HG02943 (cell line): ENCODE results near the gene IPPK.
A peak's percentile ranks its signal among the peaks of the same experiment; 100 is the strongest.

ENCODE experiments used
- ATAC-seq: cut with Tn5 transposase; IDR thresholded peaks from one replicate; pipeline ENCODE4 v1.9.1; 2021; ENCODE audit warnings: mild to moderate bottlenecking, low read depth, moderate library complexity; ENCODE audit not compliant: unreplicated experiment

The IPPK gene

DNA sequence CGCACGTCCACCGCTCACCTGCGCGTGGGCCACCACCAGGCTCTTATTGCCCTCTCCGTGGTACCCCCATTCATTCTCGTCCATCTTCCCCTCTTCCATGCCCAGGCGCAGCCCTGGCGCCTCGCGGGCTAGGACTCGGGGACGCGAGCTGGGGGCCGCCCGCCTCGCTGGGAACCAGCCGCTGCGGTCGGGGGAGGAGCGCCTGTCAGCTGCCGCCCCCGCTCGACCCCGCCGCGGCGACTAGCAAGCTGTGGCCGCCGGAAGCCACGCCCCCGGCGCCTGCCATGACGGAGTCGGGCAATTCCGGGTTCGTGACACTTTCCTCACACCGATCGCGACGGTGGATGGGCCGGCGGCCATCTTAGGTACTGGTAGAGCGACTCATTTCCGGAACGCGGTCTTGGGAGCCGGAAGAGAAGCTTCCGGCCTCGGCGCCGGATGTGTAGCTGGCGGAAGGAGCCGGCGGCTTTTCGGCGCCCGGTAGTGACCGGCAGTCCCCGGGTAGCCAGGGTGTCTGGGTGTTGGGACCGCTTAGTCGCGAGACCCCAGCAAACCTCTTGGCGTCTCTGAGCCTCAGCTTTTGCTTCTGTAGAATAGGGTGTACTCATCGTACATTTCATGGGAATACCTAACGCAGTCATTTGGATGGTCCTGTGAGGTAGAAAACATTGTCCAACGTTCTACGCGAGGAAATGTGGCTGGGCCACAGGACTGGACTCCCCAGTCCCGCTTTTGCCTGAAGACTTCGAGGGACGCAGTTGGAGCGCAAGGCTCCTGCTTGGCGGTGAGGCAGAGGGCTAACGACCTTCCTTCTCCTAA lies at the start of gene IPPK:
TSS of gene IPPK (minus strand) at position 242 of the 819 bp plus-strand sequence. CDS start at position 99, 143 bp downstream.
- ATAC-seq: peak; percentile 92

DNA sequence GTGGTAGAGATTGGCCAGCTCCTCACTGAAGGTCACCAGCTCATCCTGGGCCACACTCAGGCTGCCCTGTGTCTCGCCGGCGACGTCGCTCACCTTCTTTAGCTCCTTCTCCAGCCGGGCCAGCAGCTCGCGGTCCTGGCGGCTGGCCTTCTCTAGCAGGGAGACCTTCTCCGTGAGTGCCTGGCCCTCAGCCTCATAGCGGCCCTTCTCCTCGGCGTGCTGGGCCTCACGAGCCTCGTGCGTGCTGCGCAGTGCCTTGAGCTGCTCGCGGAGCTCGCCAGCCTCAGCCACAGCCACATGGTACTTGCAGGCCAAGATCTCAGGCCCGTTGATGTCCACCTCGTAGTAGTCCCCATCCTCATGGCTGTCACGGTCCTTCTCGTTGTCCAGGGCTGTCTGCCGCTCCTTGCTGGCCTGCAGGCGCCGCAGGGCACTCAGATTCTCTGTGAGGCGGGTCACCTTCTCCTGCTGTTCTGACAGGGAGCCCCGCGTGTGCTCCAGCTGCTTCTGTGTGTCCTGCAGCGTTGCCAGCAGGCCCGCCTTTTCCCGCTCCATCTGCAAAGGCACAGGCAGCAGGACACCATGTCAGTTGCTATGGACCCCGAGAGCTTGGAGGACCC lies 49.2 kb upstream of the IPPK start:
- no peak for ATAC-seq

- no peak for ATAC-seq
Observed at GRCh38 chr9:92718086-92719001, 48.4 kb upstream of the IPPK start.

- ATAC-seq: no peak
Observed at GRCh38 chr9:92717201-92718085, 47.5 kb upstream of the IPPK start.

- ATAC-seq: no peak
Observed at GRCh38 chr9:92716557-92716956, 46.6 kb upstream of the IPPK start.

- no peak for ATAC-seq
Observed at GRCh38 chr9:92715488-92716231, 45.7 kb upstream of the IPPK start.

GRCh38 chr9:92714787-92715487 lies 45.0 kb upstream of the IPPK start:
- no peak for ATAC-seq

DNA sequence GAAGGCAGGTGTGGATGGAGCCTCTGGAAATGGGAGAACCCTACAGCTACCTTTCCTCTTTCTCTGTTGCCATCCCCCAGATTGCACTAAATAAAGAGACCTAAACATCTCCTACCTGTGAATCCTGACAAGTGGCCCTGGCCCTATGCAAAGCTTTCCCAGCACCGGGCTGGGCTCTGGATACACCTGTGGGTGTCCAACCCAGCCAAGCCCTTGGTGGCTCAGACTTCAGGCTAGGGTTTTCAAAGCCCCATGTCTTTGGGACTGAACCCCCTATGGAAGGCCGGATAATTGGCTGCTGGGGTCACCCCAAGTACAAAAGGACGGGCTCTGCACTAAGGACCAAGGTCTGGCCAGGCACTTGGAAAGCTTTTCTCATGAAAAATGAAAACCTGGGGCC lies 44.1 kb upstream of the IPPK start:
- ATAC-seq: no peak

DNA sequence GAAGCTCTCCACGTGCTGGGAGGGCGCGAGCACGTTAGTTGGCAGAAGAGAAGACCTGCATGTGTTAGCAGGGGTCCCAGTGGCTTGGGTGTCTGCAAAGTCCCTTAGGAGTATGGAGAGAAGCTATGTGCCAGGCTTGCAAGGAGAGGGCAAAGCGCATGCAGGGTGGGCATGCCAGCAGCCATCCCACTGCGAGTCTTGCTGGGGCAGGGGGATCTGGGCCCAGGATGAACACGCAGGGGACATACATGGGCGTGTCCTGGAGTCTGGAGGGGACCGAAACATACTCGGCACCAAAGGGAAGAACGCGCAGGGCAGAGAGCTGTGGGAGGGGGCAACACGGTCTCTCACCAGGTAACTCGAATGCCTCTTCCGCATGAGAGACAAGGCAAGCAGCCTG lies 43.6 kb upstream of the IPPK start:
- ATAC-seq: no peak

GRCh38 chr9:92712767-92713166 lies 42.8 kb upstream of the IPPK start:
- no peak for ATAC-seq

GRCh38 chr9:92711844-92712243 lies 41.9 kb upstream of the IPPK start:
- no peak for ATAC-seq

DNA sequence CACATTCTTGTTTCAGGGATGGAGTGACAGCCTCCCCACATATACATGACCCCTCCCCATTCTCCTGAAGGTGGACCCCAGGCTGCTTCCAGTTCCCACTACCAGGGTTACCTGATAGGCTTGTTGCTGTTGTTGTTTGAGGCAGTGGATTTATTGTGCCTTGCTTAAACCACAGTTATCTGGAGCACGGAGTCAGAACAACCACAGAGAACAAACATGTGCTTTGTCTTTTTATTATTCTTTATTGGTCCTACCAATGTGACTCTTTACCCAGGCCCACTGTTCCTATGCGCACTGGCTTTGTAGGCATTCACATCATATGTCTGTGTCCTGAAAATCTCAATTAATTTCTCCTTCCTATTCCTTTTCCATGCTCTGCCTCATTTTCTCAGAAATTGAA lies 41.2 kb upstream of the IPPK start:
- ATAC-seq: no peak

DNA sequence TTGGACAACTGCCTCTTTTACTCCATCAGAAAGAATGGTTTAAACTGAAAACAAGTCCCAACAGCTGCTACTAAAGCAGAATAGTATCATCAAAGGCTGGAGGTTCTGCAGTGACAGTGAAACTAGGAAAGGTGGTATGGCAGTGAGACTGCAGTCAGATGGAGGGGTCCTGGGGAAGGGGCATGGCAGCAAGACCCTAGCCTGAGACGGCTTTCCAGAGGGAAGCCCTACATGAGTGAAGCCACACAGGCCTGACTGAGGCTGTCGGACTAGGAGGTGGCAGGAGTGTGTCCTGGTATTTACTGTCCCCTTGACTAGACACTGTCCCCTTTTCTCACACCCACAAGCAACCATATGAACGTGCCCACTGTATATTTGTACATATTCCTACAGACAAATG lies 40.4 kb upstream of the IPPK start:
- no peak for ATAC-seq

- ATAC-seq: no peak
Observed at GRCh38 chr9:92709954-92710353, 40.0 kb upstream of the IPPK start.

DNA sequence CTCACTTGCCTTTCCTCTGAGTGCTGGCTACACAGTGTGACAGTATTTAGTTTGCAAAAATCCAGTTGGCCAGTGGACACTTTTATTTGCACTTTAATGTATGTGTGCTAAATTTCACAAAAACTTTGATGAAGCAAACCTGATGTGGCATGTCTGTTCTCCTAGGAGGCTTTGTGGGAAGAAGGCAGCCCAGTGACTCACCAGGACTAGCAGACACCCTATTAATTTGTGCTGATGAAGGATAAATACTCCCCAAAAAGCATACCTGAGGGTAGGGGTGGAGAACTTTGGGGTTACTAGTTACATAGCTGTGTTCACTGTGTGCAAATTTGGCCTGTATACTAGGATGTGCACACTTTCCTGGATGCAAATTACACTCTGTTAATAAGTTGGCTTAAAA lies 39.3 kb upstream of the IPPK start:
- no peak for ATAC-seq

DNA sequence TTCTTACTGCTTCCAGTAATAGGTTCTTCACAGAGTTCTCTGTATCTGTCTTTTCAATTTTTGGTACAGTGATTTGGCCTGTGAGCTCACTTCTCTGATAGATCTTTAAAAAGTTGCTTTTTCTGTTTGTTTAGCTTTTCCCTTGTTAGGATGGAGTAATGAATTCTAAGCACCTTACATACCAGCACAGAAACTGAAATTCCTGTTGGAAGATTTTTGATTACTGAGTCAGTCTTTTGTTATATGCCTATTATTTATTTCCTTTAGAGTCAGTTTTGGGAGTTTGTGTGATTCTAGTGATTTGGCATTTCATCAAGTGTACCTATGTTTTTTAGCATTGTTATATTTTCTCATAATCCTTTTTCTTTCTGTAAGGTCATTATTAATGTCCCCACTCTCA lies 37.6 kb upstream of the IPPK start:
- no peak for ATAC-seq

- no peak for ATAC-seq
Observed at GRCh38 chr9:92706218-92706940, 36.4 kb upstream of the IPPK start.

GRCh38 chr9:92704528-92704927 lies 34.6 kb upstream of the IPPK start:
- no peak for ATAC-seq
